Activated CD4-positive, CD25-positive, alpha-beta regulatory T cell treated with anti-CD3 and anti-CD28 coated beads, Interleukin-2, amount 50 U/mL, for 24 hours (primary cell): Measurements from ENCODE around the gene SECISBP2L.
A peak's percentile ranks its signal among the peaks of the same experiment; 100 is the strongest.

Experiments used
- ATAC-seq, 2 donors: fragments of 150-1000 bp; cut with Tn5 transposase; one replicate each; pipeline ENCODE4 v1.10.0; 2021; ENCODE audit warnings: mild to moderate bottlenecking in 1 of 2, moderate library complexity in 1 of 2

The SECISBP2L gene

GRCh38 chr15:49055630-49056029 lies 9.4 kb upstream of the SECISBP2L start:
- ATAC-seq = no peak

GRCh38 chr15:49052662-49053061 lies 6.4 kb upstream of the SECISBP2L start:
- ATAC-seq = no peak

- no peak for ATAC-seq
Measured at GRCh38 chr15:49047456-49047855, 1.2 kb upstream of the SECISBP2L start.

- ATAC-seq = peak in 1 of 2 donors; percentile 8
Measured at GRCh38 chr15:49045751-49046219, 461 bp downstream of the SECISBP2L start.

- ATAC-seq = no peak
Measured at GRCh38 chr15:49044766-49045606, 1.3 kb downstream of the SECISBP2L start.

GRCh38 chr15:49044002-49044401 lies 2.2 kb downstream of the SECISBP2L start:
- no peak for ATAC-seq

GRCh38 chr15:49042165-49042564 lies 4.1 kb downstream of the SECISBP2L start:
- no peak for ATAC-seq

GRCh38 chr15:49041426-49041825 lies 4.8 kb downstream of the SECISBP2L start:
- no peak for ATAC-seq

GRCh38 chr15:49040151-49040550 lies 6.1 kb downstream of the SECISBP2L start:
- no peak for ATAC-seq

GRCh38 chr15:49038382-49038781 lies 7.9 kb downstream of the SECISBP2L start:
- ATAC-seq = no peak

- ATAC-seq = no peak
Measured at GRCh38 chr15:49037546-49037940, 8.7 kb downstream of the SECISBP2L start.

- peak; percentile 65 to 84 for ATAC-seq
Measured at GRCh38 chr15:49036650-49037545, 9.3 kb downstream of the SECISBP2L start.

GRCh38 chr15:49035825-49036224 lies 10.4 kb downstream of the SECISBP2L start:
- no peak for ATAC-seq

GRCh38 chr15:49032601-49033145 lies 13.6 kb downstream of the SECISBP2L start:
- ATAC-seq = no peak

- ATAC-seq = no peak
Measured at GRCh38 chr15:49031804-49032203, 14.4 kb downstream of the SECISBP2L start.

- ATAC-seq = no peak
Measured at GRCh38 chr15:49026700-49027099, 19.5 kb downstream of the SECISBP2L start.

- no peak for ATAC-seq
Measured at GRCh38 chr15:49024840-49025239, 21.4 kb downstream of the SECISBP2L start.

- no peak for ATAC-seq
Measured at GRCh38 chr15:49023354-49023753, 22.9 kb downstream of the SECISBP2L start.

- no peak for ATAC-seq
Measured at GRCh38 chr15:49015896-49016295, 30.4 kb downstream of the SECISBP2L start.

- ATAC-seq = no peak
Measured at GRCh38 chr15:48999314-48999713, 46.9 kb downstream of the SECISBP2L start.

GRCh38 chr15:48996276-48996675 lies 50.0 kb downstream of the SECISBP2L start:
- ATAC-seq = no peak

GRCh38 chr15:48993380-48993779 lies 52.9 kb downstream of the SECISBP2L start:
- ATAC-seq = no peak

- peak in 1 of 2 donors; percentile 48 for ATAC-seq
Measured at GRCh38 chr15:48992545-48992944, 53.7 kb downstream of the SECISBP2L start.
